Testis (tissue), 2 donors: ENCODE measurements around the gene ADARB1.

Experiments
- CTCF ChIP-seq, 3 experiments: fragments of 450-650 bp in 2 of 3; fragments of 200-600 bp in 1 of 3; sonication (generic) in 1 of 3; IDR thresholded peaks; one replicate each; pipeline ENCODE4 v1.5.1; 2016 to 2019; ENCODE audit warnings: antibody characterized with exemption in 3 of 3, mild to moderate bottlenecking in 2 of 3, moderate library complexity in 1 of 3
- POLR2A ChIP-seq: fragments of 450-650 bp; IDR thresholded peaks from one replicate; pipeline ENCODE4 v1.6.1; 2017; ENCODE audit warnings: antibody characterized with exemption, mild to moderate bottlenecking, moderate library complexity

- no peak for TF ChIP-seq CTCF (IDR thresholded peaks at IDR 0.05)
- TF ChIP-seq POLR2A = no peak
These were observed 25.4 kb upstream of the ADARB1 start for GRCh38 chr21:45048968-45049367.
